ENCODE data around the gene GOT1. TPM values are rescaled to one million over a fixed set of nuclear protein-coding genes. Genes with fewer than 3 reads are reported as not detected.

GOT1 gene
- total and polyA plus RNA-seq, 2 of the 8 experiments (the other 6 are each of a cell fraction or from before 2014, with no cell fraction given): 16.7 to 47.0 TPM

GRCh38 chr10:99460070-99460469 lies 29.6 kb upstream of the GOT1 start (continued):
- TF ChIP-seq E2F6 (IDR thresholded peaks at IDR 0.05) (no peak), HDAC6 (IDR thresholded peaks at IDR 0.05; ENCODE audit: low read depth, low read length) (no peak)

All from H1 (cell line).